SKM-1 treated with dmso at 0.1 percent for 144 hours (cell line): ENCODE results near the gene DNAJB8.

Experiments used
- DNase-seq: peaks from one replicate; lab custom pipeline; 2025; ENCODE audit not compliant: unreplicated experiment; lab: John Stamatoyannopoulos, UW

The DNAJB8 gene

GRCh38 chr3:128495435-128495970 is 28.8 kb upstream of the DNAJB8 start:
- no peak for DNase-seq

GRCh38 chr3:128494367-128494650 is 27.6 kb upstream of the DNAJB8 start:
- no peak for DNase-seq

DNA sequence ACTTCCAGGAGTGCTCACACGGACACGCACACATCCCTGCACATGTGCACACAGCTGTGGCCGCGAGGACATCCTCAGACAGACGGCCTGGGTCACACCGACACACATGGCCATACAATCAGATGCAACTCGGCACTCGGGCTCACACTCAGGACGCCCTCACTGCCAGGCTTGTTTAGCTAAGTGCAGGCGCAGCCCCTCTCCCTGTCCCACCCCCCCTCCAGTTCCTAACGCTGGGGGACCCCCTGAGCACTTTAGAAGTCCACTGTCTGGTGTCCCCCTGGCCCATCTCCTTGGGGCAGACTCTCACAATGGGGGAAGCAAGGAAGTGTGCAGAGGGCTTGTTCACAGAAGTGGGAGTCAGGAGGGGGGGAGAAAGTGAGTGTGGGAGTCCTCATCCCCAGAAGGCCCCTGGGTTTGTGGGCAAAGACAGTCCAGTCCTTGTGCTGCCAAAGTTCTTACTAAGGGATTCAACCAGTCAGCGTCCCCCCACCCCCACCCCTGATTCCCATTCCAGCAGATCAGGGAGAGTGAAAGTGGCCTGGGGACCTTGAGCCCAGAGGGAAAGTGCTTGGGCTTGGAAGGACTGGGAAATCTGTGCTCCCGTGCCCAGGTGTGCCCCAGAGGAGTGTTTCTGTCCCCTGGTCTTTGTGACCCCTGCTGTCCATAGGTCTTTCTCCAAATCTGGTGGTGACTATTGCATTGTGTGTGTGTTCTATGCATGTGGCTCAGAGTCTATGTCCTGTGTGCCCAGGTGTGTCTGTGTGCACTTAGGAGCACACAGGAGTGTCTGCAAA is 27.1 kb upstream of the DNAJB8 start:
- no peak for DNase-seq

GRCh38 chr3:128492671-128493569 is 26.2 kb upstream of the DNAJB8 start, which contains the start of gene GATA2:
GATA2 (minus strand) TSS chr3:128493201; CDS start chr3:128487031, 6,170 bp downstream.
- DNase-seq: no peak

GRCh38 chr3:128491941-128492670 is 25.4 kb upstream of the DNAJB8 start:
- DNase-seq: no peak

- no peak for DNase-seq
Observed at GRCh38 chr3:128491691-128491940, 24.9 kb upstream of the DNAJB8 start.

GRCh38 chr3:128490915-128491690 is 24.4 kb upstream of the DNAJB8 start:
- no peak for DNase-seq

GRCh38 chr3:128490650-128490914 is 23.9 kb upstream of the DNAJB8 start:
- no peak for DNase-seq

DNA sequence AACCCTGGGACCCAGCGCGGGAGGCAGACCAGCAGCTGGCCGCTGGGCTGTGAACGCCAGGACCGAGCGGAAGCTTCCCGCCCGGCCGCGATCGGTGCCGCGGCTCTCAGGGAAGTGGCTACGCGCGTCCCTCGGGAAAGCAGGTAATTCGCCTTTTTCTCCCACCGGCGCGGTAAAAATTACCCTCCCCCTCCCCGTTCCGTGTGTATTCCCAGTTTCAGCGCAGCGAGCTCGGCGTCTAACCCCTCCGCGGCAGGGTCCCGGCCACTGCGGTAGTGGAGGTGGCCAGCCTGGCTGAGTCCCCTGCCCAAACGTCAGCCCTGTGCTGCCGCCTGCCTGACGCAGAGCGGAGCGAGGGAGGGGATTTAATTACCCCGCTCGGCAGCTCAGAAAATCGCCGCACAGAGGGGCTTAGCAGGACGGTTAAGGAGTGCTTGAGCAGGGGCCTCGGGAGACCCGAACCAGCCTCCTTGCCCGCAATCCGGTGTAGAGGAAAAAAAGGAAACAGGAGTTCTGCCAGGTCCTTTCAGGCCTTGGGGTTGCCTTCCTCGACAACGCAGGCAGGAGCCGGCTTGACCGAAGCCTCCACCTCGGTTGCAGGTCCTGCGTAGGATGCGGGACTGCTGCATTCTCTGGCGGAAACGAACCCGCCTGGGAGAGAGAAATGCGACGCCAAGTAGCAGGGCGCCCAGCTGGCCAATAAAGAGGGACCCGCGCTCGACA is 23.4 kb upstream of the DNAJB8 start:
- DNase-seq: no peak

- no peak for DNase-seq
Observed at GRCh38 chr3:128489674-128489926, 22.9 kb upstream of the DNAJB8 start.

DNA sequence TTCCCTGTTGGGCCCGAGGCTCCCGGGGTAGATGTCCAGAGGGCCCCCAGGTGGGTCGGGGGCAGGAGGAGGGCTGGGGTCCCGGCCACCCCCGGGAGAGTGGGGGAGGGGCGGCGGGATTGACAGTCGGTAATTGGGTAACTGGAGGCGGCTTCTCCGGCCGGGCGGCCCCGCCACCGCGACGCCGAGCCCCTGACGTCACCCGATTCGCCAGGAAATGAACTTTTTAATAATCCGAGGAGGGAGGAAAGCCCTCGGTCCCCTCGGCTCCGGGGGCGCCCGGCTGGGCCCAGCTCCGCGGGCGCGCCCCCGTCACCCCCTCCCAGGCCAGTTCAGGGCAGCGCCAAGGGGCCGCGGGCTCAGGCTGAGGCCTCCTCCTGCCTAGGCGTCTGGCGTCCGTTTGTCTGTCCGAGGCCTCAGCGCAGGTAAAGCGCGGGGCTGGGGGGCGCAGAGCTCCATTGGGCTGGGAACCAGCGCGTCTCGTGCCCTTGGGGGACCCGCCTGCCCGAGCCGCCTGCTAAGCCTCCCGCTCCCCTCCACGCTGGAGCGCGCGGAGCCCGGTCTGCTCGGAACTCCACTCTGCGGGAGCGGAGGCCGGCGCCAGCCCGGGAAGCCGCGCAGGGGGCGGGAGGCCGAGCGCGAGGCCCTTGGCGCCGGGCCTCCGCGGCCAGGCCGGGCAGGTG is 22.4 kb upstream of the DNAJB8 start:
- no peak for DNase-seq

GRCh38 chr3:128488636-128488990 is 21.9 kb upstream of the DNAJB8 start:
- no peak for DNase-seq

GRCh38 chr3:128487813-128488635 is 21.3 kb upstream of the DNAJB8 start:
- no peak for DNase-seq

- no peak for DNase-seq
Observed at GRCh38 chr3:128487538-128487812, 20.8 kb upstream of the DNAJB8 start.

- DNase-seq: no peak
Observed at GRCh38 chr3:128486681-128487537, 20.2 kb upstream of the DNAJB8 start.

DNA sequence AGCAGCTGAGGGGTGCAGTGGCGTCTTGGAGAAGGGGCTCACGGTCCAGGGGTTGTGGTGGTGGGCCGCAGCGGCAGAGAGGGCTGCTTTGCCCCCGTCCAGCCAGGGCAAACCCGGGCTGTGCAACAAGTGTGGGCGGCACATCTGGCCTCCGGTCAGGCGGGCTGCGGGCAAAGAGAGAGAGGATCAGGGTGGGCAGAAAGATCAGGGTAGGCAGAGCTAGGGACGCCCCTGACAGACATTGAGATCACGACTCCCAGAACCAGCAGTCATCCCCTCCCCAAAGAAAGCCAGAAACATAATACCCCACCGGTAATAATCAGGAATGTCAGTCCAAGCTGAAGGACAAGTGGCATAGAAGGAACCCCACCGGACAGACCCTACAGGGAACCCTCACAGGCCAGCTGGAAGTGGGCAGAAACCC is 19.5 kb upstream of the DNAJB8 start:
- DNase-seq: no peak

DNA sequence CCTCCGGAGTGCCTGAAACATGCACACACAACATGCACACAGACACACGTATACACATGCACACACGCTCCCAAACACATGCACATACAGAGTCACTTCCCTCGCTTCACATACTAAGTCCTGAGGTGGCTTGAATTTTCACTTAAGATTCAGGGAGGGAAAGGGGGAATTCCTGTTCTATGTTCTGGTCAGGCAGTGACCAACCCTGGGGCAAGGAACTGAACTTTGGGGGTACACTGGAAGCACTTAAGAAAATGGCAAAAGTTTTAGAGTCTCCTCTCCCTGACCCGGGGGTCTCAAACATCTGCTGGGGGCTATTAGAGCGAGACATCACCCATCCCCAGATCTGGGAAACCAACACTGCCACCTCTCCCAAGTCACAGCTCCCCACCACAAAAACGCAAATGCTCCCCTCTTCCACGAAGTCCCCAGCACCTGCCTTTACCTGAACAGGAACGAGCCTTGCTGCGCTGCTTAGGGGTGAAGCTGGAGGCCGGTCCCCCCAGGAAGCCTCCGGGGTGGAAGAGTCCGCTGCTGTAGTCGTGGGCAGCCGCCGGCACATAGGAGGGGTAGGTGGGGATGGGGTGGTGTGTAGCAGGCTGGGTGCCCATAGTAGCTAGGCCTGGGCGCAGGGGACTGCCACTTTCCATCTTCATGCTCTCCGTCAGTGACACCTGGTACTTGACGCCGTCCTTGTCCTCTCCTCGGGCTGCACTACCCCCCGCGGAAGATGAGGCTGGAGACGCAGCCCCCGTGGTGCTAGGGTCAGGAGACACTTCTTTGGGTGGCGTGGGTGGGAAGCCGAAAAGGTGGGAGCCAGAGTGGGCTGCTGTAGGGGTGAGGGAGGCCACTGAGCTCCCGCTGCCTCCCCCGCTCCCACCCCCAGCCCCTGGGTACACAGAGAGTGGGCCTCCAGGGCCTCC is 18.9 kb upstream of the DNAJB8 start:
- DNase-seq: no peak
